Measurements from ENCODE around the gene LONP1.

- TF ChIP-seq, protein P1, sequence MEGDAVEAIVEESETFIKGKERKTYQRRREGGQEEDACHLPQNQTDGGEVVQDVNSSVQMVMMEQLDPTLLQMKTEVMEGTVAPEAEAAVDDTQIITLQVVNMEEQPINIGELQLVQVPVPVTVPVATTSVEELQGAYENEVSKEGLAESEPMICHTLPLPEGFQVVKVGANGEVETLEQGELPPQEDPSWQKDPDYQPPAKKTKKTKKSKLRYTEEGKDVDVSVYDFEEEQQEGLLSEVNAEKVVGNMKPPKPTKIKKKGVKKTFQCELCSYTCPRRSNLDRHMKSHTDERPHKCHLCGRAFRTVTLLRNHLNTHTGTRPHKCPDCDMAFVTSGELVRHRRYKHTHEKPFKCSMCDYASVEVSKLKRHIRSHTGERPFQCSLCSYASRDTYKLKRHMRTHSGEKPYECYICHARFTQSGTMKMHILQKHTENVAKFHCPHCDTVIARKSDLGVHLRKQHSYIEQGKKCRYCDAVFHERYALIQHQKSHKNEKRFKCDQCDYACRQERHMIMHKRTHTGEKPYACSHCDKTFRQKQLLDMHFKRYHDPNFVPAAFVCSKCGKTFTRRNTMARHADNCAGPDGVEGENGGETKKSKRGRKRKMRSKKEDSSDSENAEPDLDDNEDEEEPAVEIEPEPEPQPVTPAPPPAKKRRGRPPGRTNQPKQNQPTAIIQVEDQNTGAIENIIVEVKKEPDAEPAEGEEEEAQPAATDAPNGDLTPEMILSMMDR (IDR thresholded peaks at IDR 0.05): no peak
- no peak for TF ChIP-seq POLR2A (IDR thresholded peaks at IDR 0.05)
Measured at GRCh38 chr19:5767949-5768348, 48.0 kb upstream of the LONP1 start.

Data from lower leg skin (tissue), 3 donors.